Cardiac muscle cell (in vitro differentiated cells and primary cell): ENCODE results near the gene A1CF. TPM values are rescaled to one million over a fixed set of nuclear protein-coding genes. Genes with fewer than 3 reads are reported as not detected.

Experiments
- DNase-seq, 2 donors: peaks; one replicate each; pipeline versions ENCODE4 v3.0.0 to v3.0.0-alpha.2; 2010 to 2017; ENCODE audit warnings: low read depth in 1 of 2, low spot score in 1 of 2
- H3K27ac ChIP-seq: fragments of 200-600 bp; sonication (generic); 2 replicates; pipeline ENCODE4 v1.5.1; 2016
- H3K27me3 ChIP-seq: fragments of 200-600 bp; sonication (generic); 2 replicates; pipeline ENCODE4 v1.6.0; 2016; ENCODE audit warnings: control low read depth
- H3K36me3 ChIP-seq: fragments of 200-600 bp; sonication (generic); 2 replicates; pipeline ENCODE4 v1.5.1; 2016; ENCODE audit warnings: control low read depth
- H3K4me1 ChIP-seq: fragments of 200-600 bp; sonication (generic); 2 replicates; pipeline ENCODE4 v1.8.1; 2017; ENCODE audit warnings: low read depth, mild to moderate bottlenecking, mixed run types
- H3K4me3 ChIP-seq: fragments of 200-600 bp; sonication (generic); 2 replicates; pipeline ENCODE4 v1.5.1; 2016; ENCODE audit warnings: mild to moderate bottlenecking
- H3K9me3 ChIP-seq: fragments of 200-600 bp; sonication (generic); 2 replicates; pipeline ENCODE4 v1.5.1; 2017; ENCODE audit warnings: low read depth, mild to moderate bottlenecking, control low read depth
- CTCF ChIP-seq: IDR thresholded peaks from 2 replicates; pipeline ENCODE4 v1.5.1; 2012; ENCODE audit warnings: low read depth, mild to moderate bottlenecking, low read length
- polyA plus RNA-seq: library from polyadenylated mRNA; unstranded; fragments of >200 nt; fragmentation: Nextera tagmentation; extraction: Ambion mirVana; gene quantifications from 2 replicates; pipeline ENCODE4 v1.2.1, GENCODE V29; 2016
- total RNA-seq: library from RNA; depleted of rRNA; stranded (reverse); fragments of >200 nt; gene quantifications from 2 replicates; pipeline ENCODE4 v1.2.3, GENCODE V29; 2016

A1CF gene
- total and polyA plus RNA-seq, 2 experiments from 2014 or later = 0.07 TPM; not detected in 1

GRCh38 chr10:50876429-50876828, 9.0 kb downstream of the A1CF start:
- TF ChIP-seq CTCF = no peak
- no peaks in the 10 kb centered on the region for H3K27me3 ChIP-seq
- DNase-seq = no peak
- H3K9me3 ChIP-seq = no peaks in the 10 kb centered on the region
- H3K4me3 ChIP-seq = no peak overlapping the region
- H3K36me3 ChIP-seq = no peaks in the 10 kb centered on the region
- H3K4me1 ChIP-seq = no peaks in the 10 kb centered on the region
- H3K27ac ChIP-seq = no peak overlapping the region

GRCh38 chr10:50874723-50875122, 10.7 kb downstream of the A1CF start:
- Histone ChIP-seq H3K4me1 (no peaks in the 10 kb centered on the region), H3K9me3 (no peaks in the 10 kb centered on the region), H3K36me3 (no peaks in the 10 kb centered on the region), H3K4me3 (no peak overlapping the region), H3K27me3 (no peaks in the 10 kb centered on the region), H3K27ac (no peak overlapping the region)
- no peak for TF ChIP-seq CTCF
- DNase-seq = no peak

GRCh38 chr10:50866317-50866716, 19.1 kb downstream of the A1CF start:
- no peak for TF ChIP-seq CTCF
- no peaks in the 10 kb centered on the region for H3K27me3 ChIP-seq
- H3K27ac ChIP-seq = no peak overlapping the region
- H3K9me3 ChIP-seq = no peaks in the 10 kb centered on the region
- no peak for DNase-seq
- no peaks in the 10 kb centered on the region for H3K4me1 ChIP-seq
- H3K4me3 ChIP-seq = no peak overlapping the region
- no peaks in the 10 kb centered on the region for H3K36me3 ChIP-seq

- H3K9me3 ChIP-seq = no peaks in the 10 kb centered on the region
- no peaks in the 10 kb centered on the region for H3K4me1 ChIP-seq
- no peaks in the 10 kb centered on the region for H3K36me3 ChIP-seq
- no peak overlapping the region for H3K27ac ChIP-seq
- no peak for DNase-seq
- H3K27me3 ChIP-seq = no peaks in the 10 kb centered on the region
- no peak for TF ChIP-seq CTCF
- H3K4me3 ChIP-seq = no peak overlapping the region
These were observed 22.7 kb downstream of the A1CF start for GRCh38 chr10:50862719-50863118.

GRCh38 chr10:50861370-50861769, 24.1 kb downstream of the A1CF start:
- Histone ChIP-seq H3K9me3 (no peaks in the 10 kb centered on the region), H3K36me3 (no peaks in the 10 kb centered on the region), H3K27me3 (no peaks in the 10 kb centered on the region), H3K4me3 (no peak overlapping the region), H3K27ac (no peak overlapping the region), H3K4me1 (no peaks in the 10 kb centered on the region)
- DNase-seq = no peak
- TF ChIP-seq CTCF = no peak

- DNase-seq = no peak
- no peak for TF ChIP-seq CTCF
These were observed 27.8 kb downstream of the A1CF start for GRCh38 chr10:50857579-50857978.

More at GRCh38 chr10:50857579-50857978, 27.8 kb downstream of the A1CF start:
- Histone ChIP-seq H3K27ac (no peak overlapping the region), H3K27me3 (no peaks in the 10 kb centered on the region), H3K36me3 (no peaks in the 10 kb centered on the region), H3K4me3 (no peak overlapping the region), H3K9me3 (no peaks in the 10 kb centered on the region), H3K4me1 (no peaks in the 10 kb centered on the region)
